ENCODE data around the gene MYO16.
A peak's percentile ranks its signal among the peaks of the same experiment; 100 is the strongest.

The MYO16 gene

DNA sequence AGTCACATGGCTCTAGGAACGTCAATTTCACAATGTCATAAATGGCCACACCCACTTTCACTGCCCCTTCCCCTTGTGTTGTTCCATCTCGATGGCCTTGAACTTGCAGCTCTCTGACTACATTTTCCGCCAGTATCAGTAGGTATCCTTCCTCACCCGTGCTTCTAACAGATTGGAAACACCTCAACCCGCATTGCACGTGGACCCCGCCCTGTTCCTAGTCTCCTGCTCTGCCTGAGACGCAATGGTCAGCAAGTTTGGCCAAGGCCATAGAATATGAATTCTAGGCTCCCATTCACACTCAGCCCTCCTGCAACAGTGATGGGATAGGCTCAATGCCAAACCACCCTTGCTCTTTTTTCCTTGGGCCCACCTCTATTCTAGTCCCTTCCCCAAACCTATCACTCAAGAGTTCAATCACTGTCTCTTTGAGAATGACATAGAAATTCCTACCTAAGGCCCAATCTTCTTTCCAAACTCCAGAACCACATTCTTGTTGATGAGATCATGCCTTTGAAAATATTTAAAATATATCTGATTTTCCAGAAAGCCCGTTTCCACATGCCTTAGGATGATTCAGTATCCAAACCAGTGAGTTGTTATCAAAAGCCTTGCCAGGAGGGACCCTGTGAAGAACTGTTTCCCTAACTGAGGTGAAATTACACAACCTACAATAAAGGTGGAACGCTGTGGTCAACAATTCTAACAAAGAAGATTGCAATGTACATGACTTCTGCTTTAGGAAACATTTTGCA, 334.6 kb downstream of the MYO16 start:
- no peak overlapping the region for H3K27ac ChIP-seq
- TF ChIP-seq ZFX (IDR thresholded peaks at IDR 0.05) = no peak
- no peak for TF ChIP-seq CTCF (conservative IDR thresholded peaks at IDR 0.05)

DNA sequence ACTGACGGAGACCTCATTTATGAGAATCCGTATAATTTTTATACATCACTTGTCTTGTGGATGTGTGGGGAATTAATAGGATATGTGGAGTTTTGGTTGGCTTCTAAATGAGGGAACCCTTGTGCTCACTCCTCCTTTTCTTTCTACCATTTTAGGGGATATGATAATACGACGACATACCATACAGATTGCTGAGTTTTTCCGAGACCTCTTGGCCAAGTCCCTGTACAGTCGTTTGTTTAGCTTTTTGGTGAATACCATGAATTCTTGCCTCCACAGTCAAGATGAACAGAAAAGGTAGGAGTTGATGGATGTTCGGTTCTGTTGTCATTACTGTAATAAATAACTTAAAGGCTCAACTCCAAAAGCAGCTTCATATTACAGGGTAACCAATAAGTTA, 335.2 kb downstream of the MYO16 start:
- TF ChIP-seq ZFX (IDR thresholded peaks at IDR 0.05) (no peak), CTCF (conservative IDR thresholded peaks at IDR 0.05) (no peak)
- no peak overlapping the region for H3K27ac ChIP-seq

GRCh38 chr13:108967371-108967770, 338.0 kb downstream of the MYO16 start:
- H3K27ac ChIP-seq = no peak overlapping the region
- TF ChIP-seq ZFX (IDR thresholded peaks at IDR 0.05) (no peak), CTCF (conservative IDR thresholded peaks at IDR 0.05) (no peak)

DNA sequence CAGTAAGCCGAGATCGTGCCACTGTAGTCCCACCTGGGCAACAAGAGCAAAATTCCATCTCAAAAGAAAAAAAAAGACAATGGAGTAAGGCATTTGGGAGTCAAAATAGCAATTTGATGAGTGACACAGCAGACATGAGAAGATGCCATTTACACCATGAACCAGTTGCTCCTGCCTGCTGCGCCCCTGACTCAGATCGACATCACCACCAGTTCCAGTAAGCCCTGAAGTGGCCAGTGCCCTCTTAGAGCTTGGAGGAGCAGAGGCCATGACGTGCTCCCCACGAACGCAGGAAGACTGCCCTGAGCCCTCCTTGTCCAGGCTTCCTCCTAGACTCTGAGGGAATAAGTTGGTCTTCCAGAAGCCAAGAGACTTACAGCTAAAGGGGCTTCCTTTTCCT, 339.2 kb downstream of the MYO16 start:
- TF ChIP-seq ZFX (IDR thresholded peaks at IDR 0.05) = no peak
- TF ChIP-seq CTCF (conservative IDR thresholded peaks at IDR 0.05) = no peak
- no peak overlapping the region for H3K27ac ChIP-seq

DNA sequence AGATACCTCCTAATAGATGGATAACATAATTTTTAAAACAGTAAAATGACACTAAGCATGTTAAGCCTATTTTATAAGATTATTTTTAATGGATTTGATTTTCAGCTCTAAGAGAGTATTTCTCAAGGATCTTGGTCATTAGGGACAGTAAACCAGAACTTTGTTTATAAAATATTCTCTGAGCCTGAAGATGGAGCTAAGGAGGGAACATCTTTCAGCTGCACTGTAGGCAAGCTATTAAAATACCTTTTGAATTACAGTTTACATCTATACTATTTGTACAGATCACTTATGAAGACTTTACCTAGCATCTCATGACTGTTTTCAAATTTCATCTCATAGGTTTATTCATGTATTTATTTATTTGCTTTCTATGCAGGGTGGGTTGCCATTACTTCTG, 345.3 kb downstream of the MYO16 start:
- TF ChIP-seq CTCF (conservative IDR thresholded peaks at IDR 0.05) (no peak), ZFX (IDR thresholded peaks at IDR 0.05) (no peak)
- no peak overlapping the region for H3K27ac ChIP-seq

DNA sequence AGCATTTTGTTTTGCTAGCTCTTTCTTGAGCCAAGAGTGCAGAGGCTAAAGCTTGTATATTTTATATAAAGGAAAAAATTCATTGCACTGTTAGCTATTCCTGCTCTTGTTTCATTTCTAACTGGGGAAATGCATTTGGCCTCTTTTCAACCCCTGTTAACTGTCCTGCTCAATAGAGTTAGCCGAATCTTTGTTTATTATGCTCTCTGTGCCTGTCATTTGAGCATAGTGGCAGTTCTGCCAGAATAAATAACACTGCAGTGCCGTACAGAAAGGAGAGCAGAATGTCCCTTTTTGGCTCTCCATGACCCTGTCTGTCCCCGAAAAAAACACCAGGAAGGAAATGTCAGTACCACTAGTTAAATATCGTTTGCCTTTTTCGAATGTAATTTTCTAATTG, 350.8 kb downstream of the MYO16 start:
- H3K27ac ChIP-seq = no peak overlapping the region
- TF ChIP-seq CTCF (conservative IDR thresholded peaks at IDR 0.05) = no peak

- H3K27ac ChIP-seq = peak overlapping the region; percentile 53; the same call in 1 of the 2 replicates
- no peak for TF ChIP-seq CTCF (conservative IDR thresholded peaks at IDR 0.05)
- no peak for TF ChIP-seq ZFX (IDR thresholded peaks at IDR 0.05)
These were observed 352.0 kb downstream of the MYO16 start for GRCh38 chr13:108981407-108981806.

Data from C4-2B (cell line).